GM13976 (cell line): ENCODE results near the gene PEX26.

Experiments used
- DNase-seq: peaks from one replicate; pipeline ENCODE4 v3.0.0; 2012; ENCODE audit warnings: low spot score
- in situ Hi-C: fragments of 300-500 bp; cut with MboI; formaldehyde crosslinking; loops from one replicate; pipeline ENCODE4 v1.12.0; 2022; ENCODE audit warnings: low sequenced_read_pairs, mixed read lengths, inconsistent platforms; ENCODE audit not compliant: unreplicated experiment
- TF ChIP-seq, protein P1 (sequence below): IDR thresholded peaks from 2 replicates; pipeline ENCODE4 v1.5.1; 2012; ENCODE audit warnings: borderline replicate concordance, mild to moderate bottlenecking; ENCODE audit not compliant: insufficient read depth; ENCODE audit errors: extremely low read depth, missing control alignments, control extremely low read depth

Gene PEX26

DNA sequence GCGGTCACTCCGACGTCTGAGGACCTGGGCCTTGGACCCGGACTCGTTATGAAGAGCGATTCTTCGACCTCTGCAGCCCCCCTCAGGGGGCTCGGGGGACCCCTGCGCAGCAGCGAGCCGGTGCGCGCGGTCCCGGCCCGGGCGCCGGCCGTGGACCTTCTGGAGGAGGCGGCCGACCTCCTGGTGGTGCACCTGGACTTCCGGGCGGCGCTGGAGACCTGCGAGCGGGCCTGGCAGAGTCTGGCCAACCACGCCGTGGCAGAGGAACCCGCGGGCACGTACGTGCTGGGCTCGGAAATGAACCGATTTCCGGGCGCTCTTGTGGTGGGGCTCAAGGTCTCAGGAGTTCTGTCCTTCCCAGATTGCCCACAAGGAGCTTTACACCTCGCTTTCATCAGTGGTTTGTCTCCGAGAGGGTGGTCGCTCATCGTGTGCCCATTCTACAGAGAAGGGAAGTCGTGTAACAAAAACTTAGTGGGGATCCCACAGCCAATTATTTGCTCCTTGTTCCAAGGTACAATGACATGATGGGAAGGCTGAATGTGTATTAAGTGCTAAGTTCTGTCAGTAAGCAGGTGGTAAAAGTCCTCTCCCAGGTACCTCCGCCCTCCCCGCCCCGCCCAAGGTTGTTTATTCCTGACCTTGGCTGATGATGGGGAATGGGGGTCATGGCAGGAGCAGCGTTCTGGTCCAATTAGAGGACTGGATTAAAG lies 695 bp downstream of the PEX26 start:
- in situ Hi-C loops = loop anchor here (10.0 kb wide), 1 partner anchor 254 kb away; no protein-coding TSS in a partner anchor
- DNase-seq = peak; percentile 54
- TF ChIP-seq, protein P1, sequence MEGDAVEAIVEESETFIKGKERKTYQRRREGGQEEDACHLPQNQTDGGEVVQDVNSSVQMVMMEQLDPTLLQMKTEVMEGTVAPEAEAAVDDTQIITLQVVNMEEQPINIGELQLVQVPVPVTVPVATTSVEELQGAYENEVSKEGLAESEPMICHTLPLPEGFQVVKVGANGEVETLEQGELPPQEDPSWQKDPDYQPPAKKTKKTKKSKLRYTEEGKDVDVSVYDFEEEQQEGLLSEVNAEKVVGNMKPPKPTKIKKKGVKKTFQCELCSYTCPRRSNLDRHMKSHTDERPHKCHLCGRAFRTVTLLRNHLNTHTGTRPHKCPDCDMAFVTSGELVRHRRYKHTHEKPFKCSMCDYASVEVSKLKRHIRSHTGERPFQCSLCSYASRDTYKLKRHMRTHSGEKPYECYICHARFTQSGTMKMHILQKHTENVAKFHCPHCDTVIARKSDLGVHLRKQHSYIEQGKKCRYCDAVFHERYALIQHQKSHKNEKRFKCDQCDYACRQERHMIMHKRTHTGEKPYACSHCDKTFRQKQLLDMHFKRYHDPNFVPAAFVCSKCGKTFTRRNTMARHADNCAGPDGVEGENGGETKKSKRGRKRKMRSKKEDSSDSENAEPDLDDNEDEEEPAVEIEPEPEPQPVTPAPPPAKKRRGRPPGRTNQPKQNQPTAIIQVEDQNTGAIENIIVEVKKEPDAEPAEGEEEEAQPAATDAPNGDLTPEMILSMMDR = peak; percentile 14

DNA sequence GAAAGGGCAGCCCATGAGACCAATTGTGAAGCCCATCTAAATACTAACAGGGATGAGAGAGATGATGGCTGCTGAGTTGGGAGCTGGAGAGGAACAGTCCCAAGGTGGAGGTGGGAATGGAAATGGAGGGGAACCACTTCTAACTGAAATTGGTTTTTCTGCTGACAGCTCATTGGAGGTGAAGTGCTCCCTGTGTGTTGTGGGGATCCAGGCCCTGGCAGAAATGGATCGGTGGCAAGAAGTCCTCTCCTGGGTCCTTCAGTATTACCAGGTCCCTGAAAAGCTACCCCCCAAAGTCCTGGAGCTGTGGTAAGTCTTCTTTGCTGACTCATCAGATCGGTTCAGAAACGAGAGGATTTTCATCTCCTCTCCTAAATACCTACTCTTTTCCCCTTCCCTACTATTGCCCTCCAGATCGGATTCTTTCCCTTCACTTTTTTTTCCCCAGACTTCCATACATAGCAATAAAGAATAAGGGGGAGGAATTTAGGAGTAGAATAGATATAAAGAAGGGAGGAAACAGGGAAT lies 2.0 kb downstream of the PEX26 start:
- no peak for DNase-seq
- TF ChIP-seq, protein P1 = no peak
- in situ Hi-C loops = loop anchor here (10.0 kb wide), 1 partner anchor 255 kb away; no protein-coding TSS in a partner anchor

DNA sequence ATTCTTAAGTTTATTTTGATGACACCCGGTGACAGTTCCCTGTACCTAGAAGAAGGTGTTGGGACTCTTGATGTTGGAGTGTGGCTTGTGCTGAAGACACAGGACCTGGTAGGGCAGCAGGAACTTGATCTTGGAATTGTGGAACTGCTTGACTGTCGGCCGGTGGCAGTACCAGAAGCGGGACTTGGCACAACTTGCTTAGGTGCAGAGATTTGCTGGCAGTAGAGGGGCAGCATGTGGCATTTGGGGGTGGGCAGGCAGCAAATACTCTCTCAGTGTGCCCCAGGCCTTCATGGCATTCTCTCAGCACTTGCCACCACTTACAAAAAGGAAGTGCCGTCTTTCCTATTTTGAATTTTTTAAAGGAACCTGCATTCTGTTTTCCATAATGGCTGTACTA lies 3.6 kb downstream of the PEX26 start:
- DNase-seq = no peak
- in situ Hi-C loops = no loop called here
- TF ChIP-seq, protein P1 = no peak

DNA sequence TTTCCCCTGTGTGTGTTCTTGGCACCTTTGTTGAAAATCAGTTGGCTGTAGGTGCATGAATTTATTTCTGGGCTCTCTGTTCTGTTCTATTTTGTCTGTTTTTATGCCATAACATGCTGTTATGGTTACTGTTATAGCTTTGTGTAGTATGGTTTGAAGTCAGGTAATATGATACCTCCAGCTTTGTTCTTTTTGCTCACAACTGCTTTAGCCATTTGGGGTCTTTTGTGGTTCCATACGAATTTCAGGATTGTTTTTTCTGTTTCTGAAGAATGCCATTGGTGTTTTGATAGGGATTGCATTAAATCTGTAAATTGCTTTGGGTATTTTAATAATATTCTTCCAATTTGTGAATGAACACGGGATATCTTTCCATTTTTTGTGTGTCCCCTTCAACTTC lies 4.7 kb downstream of the PEX26 start:
- in situ Hi-C loops = no loop called here
- no peak for DNase-seq
- TF ChIP-seq, protein P1 = no peak

DNA sequence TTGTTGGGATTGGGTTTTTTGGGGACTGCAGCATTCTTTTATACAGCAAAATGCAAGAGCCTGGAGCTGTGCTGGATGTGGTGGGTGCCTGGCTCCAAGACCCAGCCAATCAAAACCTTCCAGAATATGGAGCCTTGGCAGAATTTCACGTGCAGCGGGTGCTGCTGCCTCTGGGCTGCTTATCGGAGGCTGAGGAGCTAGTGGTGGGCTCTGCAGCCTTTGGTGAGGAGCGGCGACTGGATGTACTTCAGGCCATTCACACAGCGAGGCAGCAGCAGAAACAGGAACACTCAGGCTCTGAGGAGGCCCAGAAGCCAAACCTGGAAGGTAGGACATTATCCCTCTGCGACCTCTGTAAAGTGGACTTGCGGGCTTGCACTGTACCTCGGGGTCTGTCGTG lies 5.6 kb downstream of the PEX26 start:
- in situ Hi-C loops = no loop called here
- DNase-seq = no peak
- TF ChIP-seq, protein P1 = no peak

DNA sequence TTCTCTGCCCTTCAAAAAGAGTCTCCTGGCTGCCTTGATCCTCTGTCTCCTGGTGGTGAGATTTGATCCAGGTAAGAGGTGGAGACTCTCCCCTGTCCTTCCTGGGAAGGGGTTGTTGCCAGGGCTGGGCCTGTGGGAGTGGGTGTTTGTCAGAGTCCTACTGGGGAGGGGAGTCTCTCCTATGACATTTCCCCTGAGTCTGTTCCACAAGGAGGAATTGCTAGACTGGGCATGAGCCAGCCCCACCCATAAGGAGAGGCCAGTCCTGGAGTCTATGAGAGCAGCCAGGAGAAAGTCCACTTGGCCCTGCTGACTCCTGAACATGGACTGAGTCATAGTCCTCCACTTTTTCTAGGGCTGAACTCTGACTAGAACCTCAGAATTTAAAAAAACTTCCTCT lies 7.4 kb downstream of the PEX26 start:
- in situ Hi-C loops = no loop called here
- DNase-seq = no peak
- TF ChIP-seq, protein P1 = no peak
